A204.1 (cell line): ENCODE data around the gene JAKMIP1.
"Not testable (repeated sequence)": the region's sequence is repeated elsewhere in the genome, so short reads cannot be mapped to it uniquely, and the experiment has no call there.

ENCODE experiments used
- FAIRE-seq: peaks from 2 replicates; lab custom pipeline; 2012; peaks lifted over from hg19 to GRCh38; lab: Jason Lieb, UNC

Gene JAKMIP1

GRCh38 chr4:6229095-6229494 is 28.7 kb upstream of the JAKMIP1 start:
- FAIRE-seq: no peak

- no peak for FAIRE-seq
These were observed 28.1 kb upstream of the JAKMIP1 start for GRCh38 chr4:6228158-6229067.

- FAIRE-seq: no peak
These were observed 27.2 kb upstream of the JAKMIP1 start for GRCh38 chr4:6227412-6228157.

- no peak for FAIRE-seq
These were observed 26.2 kb upstream of the JAKMIP1 start for GRCh38 chr4:6226506-6226905.

GRCh38 chr4:6225469-6225868 is 25.1 kb upstream of the JAKMIP1 start:
- FAIRE-seq: no peak

GRCh38 chr4:6224735-6225134 is 24.4 kb upstream of the JAKMIP1 start:
- FAIRE-seq: no peak

- no peak for FAIRE-seq
These were observed 22.5 kb upstream of the JAKMIP1 start for GRCh38 chr4:6222761-6223292.

- FAIRE-seq: no peak
These were observed 21.8 kb upstream of the JAKMIP1 start for GRCh38 chr4:6221851-6222760.

- FAIRE-seq: no peak
These were observed 21.0 kb upstream of the JAKMIP1 start for GRCh38 chr4:6221301-6221850.

- FAIRE-seq: no peak
These were observed 17.5 kb upstream of the JAKMIP1 start for GRCh38 chr4:6217716-6218381.

GRCh38 chr4:6216588-6216987 is 16.2 kb upstream of the JAKMIP1 start:
- no peak for FAIRE-seq

GRCh38 chr4:6209921-6210320 is 9.6 kb upstream of the JAKMIP1 start:
- FAIRE-seq: no peak

GRCh38 chr4:6209291-6209690 is 8.9 kb upstream of the JAKMIP1 start:
- not testable (repeated sequence) for FAIRE-seq

- no peak for FAIRE-seq
These were observed 8.1 kb upstream of the JAKMIP1 start for GRCh38 chr4:6208416-6208815.

- no peak for FAIRE-seq
These were observed 7.3 kb upstream of the JAKMIP1 start for GRCh38 chr4:6207602-6208001.

- no peak for FAIRE-seq
These were observed 6.5 kb upstream of the JAKMIP1 start for GRCh38 chr4:6206771-6207290.

GRCh38 chr4:6205973-6206372 is 5.6 kb upstream of the JAKMIP1 start:
- no peak for FAIRE-seq

- no peak for FAIRE-seq
These were observed 5.2 kb upstream of the JAKMIP1 start for GRCh38 chr4:6205567-6205931.

GRCh38 chr4:6204871-6205566 is 4.7 kb upstream of the JAKMIP1 start:
- FAIRE-seq: no peak

- no peak for FAIRE-seq
These were observed 3.7 kb upstream of the JAKMIP1 start for GRCh38 chr4:6204098-6204497.
